22Rv1 (cell line): ENCODE measurements around the gene PNN.
A peak's percentile ranks its signal among the peaks of the same experiment; 100 is the strongest.
"Not testable (repeated sequence)": the region's sequence is repeated elsewhere in the genome, so short reads cannot be mapped to it uniquely, and the experiment has no call there.

Experiments
- H3K27ac ChIP-seq: fragments of 450-650 bp; 2 replicates; pipeline ENCODE4 v1.5.1; 2017
- ZFX ChIP-seq: fragments of 450-650 bp; IDR thresholded peaks from 2 replicates; pipeline ENCODE4 v1.6.1; 2017; ENCODE audit warnings: antibody characterized with exemption, borderline replicate concordance
- TF ChIP-seq, protein P1 (sequence below): fragments of 450-650 bp; IDR thresholded peaks from 2 replicates; pipeline ENCODE4 v1.5.1; 2017; ENCODE audit warnings: mild to moderate bottlenecking

PNN gene

DNA sequence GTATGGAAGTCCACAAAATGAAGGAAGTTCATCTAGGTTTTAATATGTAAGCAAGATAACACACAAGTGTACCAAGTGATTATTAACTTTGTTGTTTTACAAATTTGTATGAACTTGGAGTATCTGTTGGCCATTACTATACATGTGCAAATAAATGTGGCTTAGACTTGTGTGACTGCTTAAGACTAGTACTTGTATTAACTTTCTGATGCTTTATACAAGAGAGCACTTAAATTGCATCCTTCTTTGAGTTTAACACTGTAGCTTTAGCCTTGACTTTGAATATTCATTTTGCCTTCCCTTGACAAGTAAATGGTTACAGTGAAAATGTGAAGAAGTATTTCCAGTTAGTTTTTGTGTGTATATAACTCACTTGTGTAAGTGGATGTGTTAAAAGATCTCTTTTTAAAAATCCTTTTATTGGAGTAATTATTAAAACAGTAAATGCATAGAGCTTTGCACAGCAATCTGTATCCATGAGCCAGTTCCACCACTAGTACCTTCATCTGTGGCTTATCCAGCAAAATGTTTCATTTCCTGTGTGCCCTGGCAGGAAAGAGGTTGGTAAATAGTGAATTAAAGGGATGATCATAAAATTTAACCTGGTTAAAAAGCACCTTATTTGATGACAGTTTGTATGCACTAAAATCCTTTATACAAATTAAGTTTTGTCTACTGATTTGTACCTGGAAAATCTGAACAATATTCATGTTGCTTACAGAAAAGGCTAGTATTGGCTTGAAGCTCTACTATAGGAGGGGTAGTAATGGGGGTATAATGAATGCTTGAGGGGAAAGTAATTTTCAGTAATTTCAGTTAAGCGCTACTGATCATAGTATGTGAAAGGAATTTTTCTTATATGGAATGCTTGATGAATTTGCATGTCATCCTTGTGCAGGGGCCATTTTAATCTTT is 8.0 kb downstream of the PNN start:
- no peak overlapping the region for H3K27ac ChIP-seq
- no peak for TF ChIP-seq ZFX
- TF ChIP-seq, protein P1, sequence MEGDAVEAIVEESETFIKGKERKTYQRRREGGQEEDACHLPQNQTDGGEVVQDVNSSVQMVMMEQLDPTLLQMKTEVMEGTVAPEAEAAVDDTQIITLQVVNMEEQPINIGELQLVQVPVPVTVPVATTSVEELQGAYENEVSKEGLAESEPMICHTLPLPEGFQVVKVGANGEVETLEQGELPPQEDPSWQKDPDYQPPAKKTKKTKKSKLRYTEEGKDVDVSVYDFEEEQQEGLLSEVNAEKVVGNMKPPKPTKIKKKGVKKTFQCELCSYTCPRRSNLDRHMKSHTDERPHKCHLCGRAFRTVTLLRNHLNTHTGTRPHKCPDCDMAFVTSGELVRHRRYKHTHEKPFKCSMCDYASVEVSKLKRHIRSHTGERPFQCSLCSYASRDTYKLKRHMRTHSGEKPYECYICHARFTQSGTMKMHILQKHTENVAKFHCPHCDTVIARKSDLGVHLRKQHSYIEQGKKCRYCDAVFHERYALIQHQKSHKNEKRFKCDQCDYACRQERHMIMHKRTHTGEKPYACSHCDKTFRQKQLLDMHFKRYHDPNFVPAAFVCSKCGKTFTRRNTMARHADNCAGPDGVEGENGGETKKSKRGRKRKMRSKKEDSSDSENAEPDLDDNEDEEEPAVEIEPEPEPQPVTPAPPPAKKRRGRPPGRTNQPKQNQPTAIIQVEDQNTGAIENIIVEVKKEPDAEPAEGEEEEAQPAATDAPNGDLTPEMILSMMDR = no peak

- not testable (repeated sequence) for H3K27ac ChIP-seq
These were observed 8.6 kb downstream of the PNN start for GRCh38 chr14:39183685-39184003.

GRCh38 chr14:39184628-39185255 is 9.7 kb downstream of the PNN start:
- TF ChIP-seq ZFX = no peak
- TF ChIP-seq, protein P1 = no peak

GRCh38 chr14:39185256-39186049 is 10.4 kb downstream of the PNN start:
- H3K27ac ChIP-seq = no peak overlapping the region
- TF ChIP-seq, protein P1 = no peak
- TF ChIP-seq ZFX = no peak

More at GRCh38 chr14:39184628-39185255, 9.7 kb downstream of the PNN start:
- no peak overlapping the region for H3K27ac ChIP-seq

DNA sequence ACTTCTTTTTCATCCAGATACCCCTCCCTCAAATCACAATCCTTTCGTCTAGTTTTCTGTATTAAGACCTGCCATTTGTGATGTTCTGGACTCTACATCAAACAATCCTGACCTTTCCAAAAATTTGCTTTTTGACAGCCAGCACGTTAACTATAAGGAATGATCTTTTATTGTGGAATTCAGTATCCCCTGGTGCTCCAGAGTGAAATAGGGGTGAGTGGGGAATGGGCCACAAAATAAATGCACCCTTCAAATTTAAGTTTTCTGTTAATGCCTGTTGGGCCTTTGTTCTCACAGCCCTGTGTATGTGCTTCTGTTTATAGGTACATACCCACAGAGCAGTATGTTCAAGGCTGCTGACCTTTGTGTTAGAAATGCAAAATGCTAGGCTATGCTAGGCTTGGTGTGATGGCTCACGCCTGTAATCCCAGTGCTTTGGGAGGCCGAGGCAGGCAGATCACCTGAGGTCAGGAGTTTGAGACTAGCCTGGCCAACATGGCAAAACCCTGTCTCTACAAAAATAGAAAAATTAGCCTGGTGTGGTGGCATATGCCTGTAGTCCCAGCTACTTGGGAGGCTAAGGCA is 12.0 kb downstream of the PNN start:
- TF ChIP-seq, protein P1 = no peak
- no peak for TF ChIP-seq ZFX
- peak overlapping the region; percentile 19; the same call in 1 of the 2 replicates for H3K27ac ChIP-seq

GRCh38 chr14:39203659-39204606 is 28.9 kb downstream of the PNN start:
- H3K27ac ChIP-seq = no peak overlapping the region
- TF ChIP-seq ZFX = no peak
- TF ChIP-seq, protein P1 = no peak

- not testable (repeated sequence) for H3K27ac ChIP-seq
These were observed 32.4 kb downstream of the PNN start for GRCh38 chr14:39207430-39207829.
